ENCODE measurements around the gene RAI14.

- TF ChIP-seq POLR2A (IDR thresholded peaks at IDR 0.05) (peak; percentile 77 to 93 (median 92)), CTCF (IDR thresholded peaks at IDR 0.05) (no peak)
These were observed 182.9 kb downstream of the RAI14 start, which contains the start of gene TTC23L for GRCh38 chr5:34838785-34839714.

All from body of pancreas (tissue), 4 donors.